IPS-11a (cell line): Measurements from ENCODE around the gene AKAP8.
"Not testable (repeated sequence)": the region's sequence is repeated elsewhere in the genome, so short reads cannot be mapped to it uniquely, and the experiment has no call there.

ENCODE experiments used
- H3K4me3 ChIP-seq: one replicate; pipeline ENCODE4 v1.5.1; 2013; ENCODE audit warnings: low read depth, low read length, control low read depth

The AKAP8 gene

DNA sequence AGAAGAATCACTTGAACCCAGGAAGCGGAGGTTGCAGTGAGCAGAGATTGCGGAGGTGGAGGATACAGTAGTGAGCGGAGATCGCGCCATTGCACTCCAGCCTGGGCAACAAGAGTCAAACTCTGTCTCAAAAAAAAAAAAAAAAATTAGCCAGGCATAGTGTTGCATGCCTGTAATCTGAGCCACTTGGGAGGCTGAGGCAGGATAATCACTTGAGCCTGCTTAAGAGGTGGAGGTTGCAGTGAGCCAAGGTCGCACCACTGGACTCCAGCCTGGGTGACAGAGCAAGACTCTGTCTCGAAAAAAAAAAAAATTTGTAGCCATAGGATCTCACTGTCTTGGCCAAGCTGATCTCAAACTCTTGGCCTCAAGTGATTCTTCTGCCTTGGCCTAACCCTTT lies 43.6 kb downstream of the AKAP8 start:
- not testable (repeated sequence) for H3K4me3 ChIP-seq

DNA sequence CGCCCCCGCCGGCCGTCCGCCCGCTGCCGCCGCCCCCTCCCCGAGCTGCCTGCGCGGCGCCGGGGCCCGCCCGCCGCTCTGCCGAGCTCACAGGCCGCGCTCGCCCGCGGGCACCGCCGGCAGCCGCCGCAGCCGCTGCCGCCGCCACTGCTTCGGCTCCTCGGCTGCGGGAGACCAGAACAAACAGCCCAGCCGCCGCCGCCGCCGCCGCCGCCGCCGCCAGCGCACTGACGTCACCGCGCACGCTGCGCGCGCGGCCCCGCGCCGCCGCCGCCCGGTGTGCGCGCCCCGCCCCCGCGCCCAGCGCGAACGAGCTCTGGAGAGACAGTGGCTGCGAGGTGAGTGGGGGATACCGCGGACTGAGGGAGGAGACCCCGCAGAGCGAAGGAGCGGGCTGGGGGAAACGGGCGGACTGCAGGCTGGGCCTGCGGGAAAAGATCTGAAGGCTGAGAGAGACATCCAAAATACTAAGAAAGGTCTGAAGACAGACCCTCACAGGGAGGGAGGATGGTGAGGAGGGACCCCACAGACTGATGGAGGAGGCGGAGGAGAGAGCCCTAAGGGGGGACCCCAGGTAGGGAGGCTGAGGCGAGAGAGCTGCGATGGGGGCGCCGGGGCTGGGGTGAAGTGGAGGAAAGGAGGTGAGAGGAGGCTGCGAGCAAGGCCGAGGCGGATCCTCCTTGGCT lies 47.1 kb downstream of the AKAP8 start, which contains the start of gene BRD4:
BRD4 (minus strand) TSS at position 229 of the 686 bp plus-strand sequence. CDS start 59,440 bp downstream, outside the sequence.
- H3K4me3 ChIP-seq: peak within 1 kb of the TSS; percentile 94

- peak overlapping the region; percentile 94 for H3K4me3 ChIP-seq
Observed at GRCh38 chr19:15331419-15332310, 47.9 kb downstream of the AKAP8 start.

DNA sequence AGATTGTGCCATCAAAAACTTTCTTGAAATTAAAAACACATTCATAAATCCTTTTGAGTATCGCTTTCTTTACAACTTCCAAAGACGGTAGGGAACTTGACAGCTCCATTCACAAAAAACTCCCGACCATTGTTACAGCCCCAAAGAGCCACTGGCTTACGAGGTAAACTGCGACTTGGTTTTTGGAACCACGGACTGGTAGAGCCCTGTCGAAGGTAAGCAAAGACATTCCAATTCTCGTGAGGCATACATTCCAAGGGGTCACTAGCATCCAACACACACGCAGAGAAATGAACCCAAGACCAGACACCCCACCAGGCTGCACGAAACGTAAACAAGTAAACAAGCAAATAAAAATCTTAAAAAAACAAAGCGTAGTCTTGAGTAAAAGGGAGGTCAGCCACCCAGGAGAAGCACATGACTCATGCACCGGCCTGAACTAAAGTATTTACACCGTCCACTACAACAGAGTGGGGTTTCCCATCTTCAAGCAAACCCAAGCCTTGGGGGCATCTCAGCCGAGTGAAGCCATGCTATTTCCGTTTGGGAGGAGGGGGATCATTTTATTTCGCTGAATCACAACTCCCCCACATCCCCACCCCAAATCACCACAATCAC lies 48.7 kb downstream of the AKAP8 start:
- H3K4me3 ChIP-seq: peak overlapping the region; percentile 94

GRCh38 chr19:15328312-15328711 lies 51.3 kb downstream of the AKAP8 start:
- H3K4me3 ChIP-seq: no peak overlapping the region

DNA sequence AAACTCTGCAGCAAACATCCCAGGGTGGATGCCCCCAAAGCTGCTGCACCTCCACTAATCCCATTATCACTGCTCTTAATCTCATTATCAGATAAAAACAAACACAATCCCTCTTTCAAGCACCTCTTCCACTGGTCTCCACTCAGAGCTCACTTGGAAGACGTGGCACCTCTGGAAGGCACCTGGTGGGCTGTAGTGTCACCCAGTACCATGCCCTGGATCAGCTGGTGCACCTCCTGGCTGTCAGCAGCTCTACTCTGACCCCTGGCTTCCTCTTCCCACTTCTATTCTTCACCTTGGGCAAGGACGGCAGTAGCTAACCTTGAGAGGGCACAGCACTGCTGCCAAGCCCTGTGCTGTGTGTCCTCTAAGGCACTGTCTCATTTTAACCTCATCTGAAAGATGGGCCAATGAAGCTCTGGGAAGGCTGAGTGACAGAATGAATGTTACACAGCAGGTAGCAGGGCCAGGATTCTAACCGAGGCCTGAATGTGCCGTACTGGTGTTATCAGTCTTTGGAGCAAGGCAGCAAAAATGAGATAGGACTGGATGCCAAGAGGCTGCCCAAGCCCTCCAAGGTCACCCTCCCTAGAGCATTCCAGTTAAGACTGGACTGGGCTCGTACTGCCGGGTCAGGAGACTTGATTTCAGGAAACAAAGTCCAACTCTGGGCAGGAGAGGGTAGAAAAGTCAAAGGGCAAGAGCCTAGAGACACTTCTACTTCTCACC lies 54.6 kb downstream of the AKAP8 start:
- no peak overlapping the region for H3K4me3 ChIP-seq

DNA sequence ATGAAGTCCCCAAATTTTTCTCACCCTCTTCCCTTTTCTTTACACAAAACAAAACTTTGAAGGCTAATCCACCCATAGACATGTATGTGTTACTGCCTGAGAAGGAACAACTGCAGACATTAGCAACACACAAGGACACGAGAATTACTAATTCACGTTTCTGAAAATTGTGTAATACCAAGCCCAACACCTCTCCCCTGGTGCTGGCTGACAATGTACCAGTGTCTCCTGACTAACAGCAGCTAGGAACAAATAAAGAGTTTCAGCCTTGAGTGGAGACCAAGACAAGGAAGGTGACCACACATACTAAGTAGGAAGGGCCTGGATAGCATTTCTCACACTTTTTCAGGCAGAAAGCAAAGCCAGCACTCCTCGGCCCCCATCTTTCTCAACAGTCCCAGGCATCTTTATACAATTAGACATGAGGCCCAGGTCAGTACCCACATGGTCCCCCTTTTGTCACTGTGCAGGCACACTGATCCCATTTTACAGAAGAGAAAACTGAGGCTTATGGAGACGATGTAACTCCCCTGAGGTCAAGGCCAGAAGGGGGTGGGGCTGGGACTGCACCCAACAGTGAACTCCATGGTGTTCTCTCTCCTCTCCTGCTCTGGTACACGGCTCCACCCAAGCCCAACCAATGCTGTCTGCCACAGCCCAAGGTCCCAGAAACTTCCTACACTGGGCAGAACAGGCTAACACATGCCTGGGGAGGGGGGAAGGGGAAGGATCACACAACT lies 55.9 kb downstream of the AKAP8 start:
- H3K4me3 ChIP-seq: no peak overlapping the region

DNA sequence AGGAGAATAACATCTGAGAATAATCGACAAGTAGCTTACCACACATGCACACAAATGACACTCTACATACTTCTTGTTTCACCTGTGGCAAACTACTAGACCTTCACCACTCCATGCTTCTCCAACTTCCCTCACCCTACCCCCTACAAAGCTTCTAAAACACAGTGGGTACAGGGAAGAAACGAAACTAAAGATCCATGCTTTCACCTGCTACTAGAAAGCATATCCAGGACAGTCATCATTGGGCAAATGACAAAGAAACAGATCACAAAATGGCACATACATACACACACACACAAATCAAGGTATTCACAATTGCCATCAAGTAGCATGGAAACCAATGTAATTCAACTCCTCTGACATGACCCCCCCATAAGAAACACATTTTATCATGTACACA lies 57.8 kb downstream of the AKAP8 start:
- H3K4me3 ChIP-seq: no peak overlapping the region

- H3K4me3 ChIP-seq: no peak overlapping the region
Observed at GRCh38 chr19:15320116-15320515, 59.5 kb downstream of the AKAP8 start.

DNA sequence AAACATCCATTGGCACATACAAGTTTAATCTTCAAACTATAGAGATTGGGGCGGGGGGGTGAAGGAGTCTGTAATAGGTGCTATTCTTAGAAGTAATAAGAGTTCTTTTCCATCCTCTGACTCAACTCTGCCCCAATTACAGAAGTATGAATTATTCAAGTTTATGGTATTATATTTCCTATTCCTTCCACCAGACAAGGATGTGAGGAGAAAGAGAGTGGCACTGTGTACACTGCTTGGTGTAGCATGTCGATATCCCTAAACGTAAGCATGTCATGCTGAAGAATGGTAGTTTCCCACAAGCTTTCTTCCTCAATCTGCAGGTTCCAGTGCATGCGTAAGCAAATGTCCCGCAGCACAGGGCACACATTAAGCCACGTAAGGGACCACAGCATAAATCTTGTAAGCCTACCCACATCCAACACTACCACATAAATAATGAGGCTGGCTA lies 61.3 kb downstream of the AKAP8 start:
- no peak overlapping the region for H3K4me3 ChIP-seq

GRCh38 chr19:15317392-15318071 lies 62.1 kb downstream of the AKAP8 start:
- no peak overlapping the region for H3K4me3 ChIP-seq

DNA sequence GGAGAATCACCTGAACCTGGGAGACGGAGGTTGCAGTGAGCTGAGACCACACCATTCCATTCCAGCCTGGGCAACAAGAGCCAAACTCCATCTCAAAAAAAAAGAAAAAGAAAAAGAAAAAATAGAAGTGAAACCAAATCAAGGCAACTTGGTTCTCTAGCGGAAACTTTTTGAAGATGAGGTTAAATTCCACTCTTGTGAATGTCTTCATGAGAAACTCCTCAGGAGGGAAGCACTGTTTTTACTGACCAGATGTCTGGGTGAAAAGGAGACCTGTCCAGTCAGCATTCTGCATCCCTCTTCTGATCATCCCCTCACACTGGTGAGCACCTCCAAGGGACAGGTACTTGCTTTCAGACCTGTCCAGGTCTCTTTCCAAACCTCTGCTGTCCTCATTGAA lies 63.1 kb downstream of the AKAP8 start:
- H3K4me3 ChIP-seq: no peak overlapping the region

DNA sequence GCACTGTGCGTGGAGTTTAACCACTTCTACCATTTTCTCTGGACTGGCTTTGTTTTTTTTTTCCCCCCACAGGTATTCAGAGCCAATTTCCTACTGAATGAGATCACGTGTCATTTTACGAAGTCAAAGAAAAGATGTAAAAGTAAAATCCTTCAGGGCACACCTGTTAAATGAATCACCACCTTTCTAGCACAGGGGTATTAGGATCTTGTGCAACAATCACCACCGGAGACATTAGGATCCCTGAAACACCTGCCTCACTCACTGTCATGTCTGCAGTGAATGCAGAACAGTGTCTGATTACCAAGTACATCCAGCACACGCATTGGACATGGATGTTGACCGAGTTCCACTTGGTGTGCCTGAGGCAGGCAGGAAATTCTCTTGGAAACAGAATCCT lies 64.5 kb downstream of the AKAP8 start:
- no peak overlapping the region for H3K4me3 ChIP-seq

- H3K4me3 ChIP-seq: no peak overlapping the region
Observed at GRCh38 chr19:15313649-15314279, 65.8 kb downstream of the AKAP8 start.

DNA sequence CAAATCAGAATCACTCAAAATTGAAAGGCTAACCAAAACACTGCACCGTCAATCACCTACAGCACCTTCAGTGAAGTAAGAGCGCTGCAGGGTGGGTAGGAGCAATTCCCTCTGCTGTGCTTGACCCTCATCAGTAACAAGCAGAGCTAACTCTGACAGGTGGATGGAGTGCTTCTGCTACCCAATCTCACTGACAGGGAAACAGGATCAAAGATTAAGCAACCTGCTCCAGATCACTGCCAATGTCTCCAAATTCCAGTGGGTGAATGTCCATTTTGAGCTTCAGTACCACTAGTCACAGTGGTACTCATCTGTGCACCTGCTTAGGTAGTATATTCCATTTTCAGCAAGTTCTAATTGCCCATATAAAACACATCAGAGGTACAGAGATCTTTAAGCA lies 72.4 kb downstream of the AKAP8 start:
- H3K4me3 ChIP-seq: no peak overlapping the region

- H3K4me3 ChIP-seq: no peak overlapping the region
Observed at GRCh38 chr19:15305582-15306334, 73.8 kb downstream of the AKAP8 start.

- H3K4me3 ChIP-seq: no peak overlapping the region
Observed at GRCh38 chr19:15304140-15304705, 75.4 kb downstream of the AKAP8 start.
